Measurements from ENCODE around the gene CFAP54. TPM values are rescaled to one million over a fixed set of nuclear protein-coding genes. Genes with fewer than 3 reads are reported as not detected.

The CFAP54 gene
- polyA plus RNA-seq, 1 donor: 0.46 TPM

DNA sequence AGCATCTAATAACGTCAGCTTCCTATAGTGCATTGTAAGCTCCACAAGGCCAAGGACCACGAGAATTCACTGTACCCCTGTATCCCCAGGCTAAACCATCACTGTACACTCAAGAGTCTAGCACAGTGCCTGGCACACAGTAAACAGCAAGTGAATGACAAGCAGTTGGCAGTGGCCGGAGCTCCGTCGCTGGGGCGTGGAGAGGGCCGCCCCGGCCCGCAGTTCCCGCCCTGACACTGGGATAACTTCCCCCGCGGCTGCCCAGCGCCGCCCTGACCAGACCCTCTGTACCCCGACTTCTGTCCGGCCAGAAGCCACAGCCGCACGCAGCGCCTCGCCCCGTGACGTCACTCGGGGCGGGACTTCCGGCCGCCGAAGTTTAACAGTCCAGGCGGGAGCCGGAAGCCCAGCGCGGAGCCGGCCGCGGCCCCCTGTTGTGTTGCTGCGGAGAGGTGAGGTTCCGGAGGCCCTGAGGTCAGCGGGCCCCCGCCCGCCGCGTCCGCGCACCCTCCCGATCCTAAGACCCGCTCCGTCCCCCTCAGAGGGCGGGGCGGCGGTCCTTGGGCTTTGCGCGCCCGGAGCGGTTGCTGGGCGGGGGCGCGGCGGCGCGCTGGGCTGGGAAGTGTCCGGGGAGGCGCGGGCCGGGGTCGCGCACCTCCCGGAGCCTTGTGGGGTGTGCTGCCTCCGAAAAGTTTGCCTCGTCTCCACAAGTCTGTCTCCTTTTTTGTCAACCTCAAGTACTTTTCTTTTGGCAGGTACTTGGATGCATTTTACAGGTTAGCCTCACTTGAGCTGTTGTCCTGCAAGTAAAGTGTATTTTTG is 417.7 kb downstream of the CFAP54 start, which contains the start of gene NEDD1:
TSS of gene NEDD1 (plus strand) at position 409 of the 822 bp plus-strand sequence. CDS start 2,503 bp downstream, outside the sequence.
- WGBS (ENCODE audit: insufficient coverage, low lambda C conversion rate): 0% methylated on average over 1 of the region's 68 CpGs
- H3K4me3 ChIP-seq (ENCODE audit: low read length): peak within 1 kb of the TSS; percentile 97
- peaks cover 3% of the 10 kb centered on the region for H3K4me1 ChIP-seq (ENCODE audit: control insufficient read depth, insufficient read depth, low read length)
- peak; percentile 80 to 92 for DNase-seq
- H3K27me3 ChIP-seq (ENCODE audit: control insufficient read depth, insufficient read depth, low read length): no peaks in the 10 kb centered on the region
- no peaks in the 10 kb centered on the region for H3K36me3 ChIP-seq (ENCODE audit: control insufficient read depth, insufficient read depth, low read length)
- peak within 1 kb of the TSS; percentile 90 for H3K27ac ChIP-seq (ENCODE audit: low read length)
- H3K9me3 ChIP-seq (ENCODE audit: control insufficient read depth, low read depth, low read length): no peaks in the 10 kb centered on the region

DNA sequence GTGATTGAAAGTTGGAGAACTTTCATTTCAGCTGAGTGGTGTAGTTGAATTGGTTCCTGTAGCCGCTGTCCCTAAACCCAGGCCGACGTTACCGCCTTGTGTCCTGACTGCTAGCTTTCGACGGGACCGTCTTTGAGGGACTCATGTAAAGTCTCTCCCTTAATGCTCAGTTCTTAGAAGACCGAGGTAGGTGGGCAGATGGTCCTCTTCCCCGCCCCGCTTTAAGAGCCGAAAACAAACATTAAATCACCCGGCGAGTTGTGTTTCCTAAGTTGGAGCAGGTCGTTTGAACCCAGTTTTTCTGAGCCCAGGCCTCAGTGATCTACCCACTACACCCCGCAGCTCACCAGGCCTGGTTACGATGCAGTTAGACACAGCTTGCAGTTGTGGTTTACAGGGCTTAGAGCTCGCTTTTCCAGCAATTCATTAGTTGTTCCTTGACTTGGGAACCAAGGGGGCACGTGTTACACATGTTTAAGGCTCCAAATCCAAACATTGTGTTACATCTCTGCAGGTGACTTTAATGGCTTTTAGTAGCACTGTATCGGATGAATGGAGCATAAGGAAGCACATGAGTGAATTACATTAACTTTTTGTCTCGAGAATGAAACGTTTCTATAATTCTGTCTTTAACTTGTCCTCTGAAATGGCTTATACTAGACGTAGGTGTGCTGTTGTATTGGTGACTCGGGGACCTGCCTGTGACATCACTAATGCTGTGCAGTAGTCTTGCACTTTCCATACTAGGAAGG is 418.5 kb downstream of the CFAP54 start:
- Histone ChIP-seq H3K4me1 (ENCODE audit: control insufficient read depth, insufficient read depth, low read length) (peaks cover 3% of the 10 kb centered on the region), H3K27me3 (ENCODE audit: control insufficient read depth, insufficient read depth, low read length) (no peaks in the 10 kb centered on the region), H3K9me3 (ENCODE audit: control insufficient read depth, low read depth, low read length) (no peaks in the 10 kb centered on the region), H3K27ac (ENCODE audit: low read length) (peak overlapping the region; percentile 90), H3K4me3 (ENCODE audit: low read length) (peak overlapping the region; percentile 97), H3K36me3 (ENCODE audit: control insufficient read depth, insufficient read depth, low read length) (no peaks in the 10 kb centered on the region)
- no CpG with 5 or more reads among the region's 23 CpGs for WGBS (ENCODE audit: insufficient coverage, low lambda C conversion rate)
- peak; percentile 9 to 65 for DNase-seq

DNA sequence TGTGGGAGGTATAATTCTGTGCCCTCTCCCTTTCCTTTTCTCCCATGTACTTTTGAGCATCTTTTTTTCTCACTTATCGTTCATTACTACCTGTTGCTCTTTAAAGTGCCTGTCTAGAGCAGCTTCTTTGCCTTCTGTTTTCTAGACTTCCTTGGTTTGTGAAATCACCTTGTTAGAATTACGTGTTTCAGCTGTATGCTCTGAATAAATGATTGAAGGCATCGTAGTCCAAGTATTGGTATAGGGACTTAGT is 419.0 kb downstream of the CFAP54 start:
- Histone ChIP-seq H3K27me3 (ENCODE audit: control insufficient read depth, insufficient read depth, low read length) (no peaks in the 10 kb centered on the region), H3K36me3 (ENCODE audit: control insufficient read depth, insufficient read depth, low read length) (no peaks in the 10 kb centered on the region), H3K27ac (ENCODE audit: low read length) (no peak overlapping the region), H3K4me3 (ENCODE audit: low read length) (peak overlapping the region; percentile 97), H3K4me1 (ENCODE audit: control insufficient read depth, insufficient read depth, low read length) (peaks cover 3% of the 10 kb centered on the region), H3K9me3 (ENCODE audit: control insufficient read depth, low read depth, low read length) (no peaks in the 10 kb centered on the region)
- no peak for DNase-seq
- WGBS (ENCODE audit: insufficient coverage, low lambda C conversion rate): 33% methylated on average over 1 of the region's 3 CpGs

DNA sequence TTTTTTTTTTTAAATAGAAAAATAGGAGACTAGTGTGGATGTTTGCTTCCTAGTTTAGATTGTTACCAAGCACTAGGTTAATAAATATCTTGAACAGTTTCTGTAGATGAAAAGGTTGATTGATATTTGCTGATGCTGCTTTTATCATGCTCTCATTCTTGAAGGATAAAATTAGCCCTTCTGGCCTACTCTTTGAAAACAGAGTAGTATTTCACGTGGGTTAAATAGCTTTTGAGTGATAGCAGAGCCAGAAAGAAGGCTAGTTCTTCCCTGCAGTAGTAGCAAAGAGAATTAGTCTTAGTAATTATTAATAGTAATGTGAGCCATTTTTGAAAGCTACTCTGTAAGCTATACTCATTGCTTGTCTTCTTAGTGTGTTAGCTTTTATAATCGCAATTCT is 422.9 kb downstream of the CFAP54 start:
- 33% methylated on average over 1 of the region's 2 CpGs for WGBS (ENCODE audit: insufficient coverage, low lambda C conversion rate)
- Histone ChIP-seq H3K4me3 (ENCODE audit: low read length) (no peak overlapping the region), H3K27me3 (ENCODE audit: control insufficient read depth, insufficient read depth, low read length) (no peaks in the 10 kb centered on the region), H3K36me3 (ENCODE audit: control insufficient read depth, insufficient read depth, low read length) (no peaks in the 10 kb centered on the region), H3K9me3 (ENCODE audit: control insufficient read depth, low read depth, low read length) (no peaks in the 10 kb centered on the region), H3K4me1 (ENCODE audit: control insufficient read depth, insufficient read depth, low read length) (peaks cover 3% of the 10 kb centered on the region), H3K27ac (ENCODE audit: low read length) (no peak overlapping the region)
- no peak for DNase-seq

DNA sequence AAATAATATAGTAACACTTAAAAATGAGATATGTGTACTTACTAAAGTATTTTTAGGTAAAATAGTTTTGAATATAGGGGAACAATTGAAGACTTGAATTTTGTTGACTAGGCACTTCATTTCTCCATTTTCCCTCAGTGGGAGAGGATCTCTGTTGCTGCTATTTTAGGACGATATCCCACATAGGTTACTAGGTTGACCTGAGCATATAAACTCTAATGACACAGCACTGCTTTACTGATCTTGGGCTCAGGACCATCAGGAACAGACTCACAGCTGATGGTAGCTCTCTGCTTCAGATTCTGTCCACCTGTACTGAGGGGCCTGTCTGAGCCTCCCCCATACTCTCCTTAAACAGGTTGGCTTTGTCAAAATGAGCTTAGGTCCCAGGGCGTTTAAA is 423.6 kb downstream of the CFAP54 start:
- Histone ChIP-seq H3K27ac (ENCODE audit: low read length) (no peak overlapping the region), H3K36me3 (ENCODE audit: control insufficient read depth, insufficient read depth, low read length) (no peaks in the 10 kb centered on the region), H3K4me3 (ENCODE audit: low read length) (no peak overlapping the region), H3K27me3 (ENCODE audit: control insufficient read depth, insufficient read depth, low read length) (no peaks in the 10 kb centered on the region), H3K4me1 (ENCODE audit: control insufficient read depth, insufficient read depth, low read length) (peaks cover 3% of the 10 kb centered on the region), H3K9me3 (ENCODE audit: control insufficient read depth, low read depth, low read length) (no peaks in the 10 kb centered on the region)
- no peak for DNase-seq
- WGBS (ENCODE audit: insufficient coverage, low lambda C conversion rate): 100% methylated on average over 1 of the region's 2 CpGs

DNA sequence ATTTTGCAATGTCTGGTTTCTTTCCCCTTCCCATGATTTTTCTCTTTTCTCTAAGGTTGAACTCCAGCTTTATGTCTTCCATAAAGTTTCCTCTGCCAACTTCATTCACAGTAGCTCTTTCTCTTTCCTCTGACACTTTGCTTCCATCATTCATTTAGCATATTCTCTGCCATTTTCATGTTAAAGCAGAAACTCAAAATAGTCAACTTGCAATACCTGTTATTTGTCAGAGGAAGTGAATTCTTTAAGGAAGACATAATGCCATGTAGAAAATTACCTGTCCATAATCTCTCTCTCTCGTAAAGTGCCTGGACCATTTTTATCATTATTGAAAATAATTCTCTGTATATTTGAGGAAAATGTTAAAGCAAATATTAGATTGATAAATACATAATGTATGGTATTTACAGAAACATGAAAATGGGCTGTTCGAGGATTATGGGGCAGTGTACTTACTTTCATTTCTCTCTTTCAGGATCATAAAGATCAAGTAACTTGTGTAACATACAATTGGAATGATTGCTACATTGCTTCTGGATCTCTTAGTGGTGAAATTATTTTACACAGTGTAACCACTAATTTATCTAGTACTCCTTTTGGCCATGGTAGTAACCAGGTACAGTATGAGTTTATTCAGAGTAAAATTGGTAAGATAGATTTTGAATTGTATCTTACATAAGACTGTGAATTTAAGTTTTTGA is 430.3 kb downstream of the CFAP54 start:
- peaks cover 4% of the 10 kb centered on the region for H3K36me3 ChIP-seq (ENCODE audit: control insufficient read depth, insufficient read depth, low read length)
- no peak for DNase-seq
- no peaks in the 10 kb centered on the region for H3K4me1 ChIP-seq (ENCODE audit: control insufficient read depth, insufficient read depth, low read length)
- no peaks in the 10 kb centered on the region for H3K27me3 ChIP-seq (ENCODE audit: control insufficient read depth, insufficient read depth, low read length)
- H3K9me3 ChIP-seq (ENCODE audit: control insufficient read depth, low read depth, low read length): peaks cover 5% of the 10 kb centered on the region
- H3K27ac ChIP-seq (ENCODE audit: low read length): no peak overlapping the region
- 61% methylated on average over 2 of the region's 2 CpGs for WGBS (ENCODE audit: insufficient coverage, low lambda C conversion rate)
- H3K4me3 ChIP-seq (ENCODE audit: low read length): no peak overlapping the region

Other genes with a start within 250 kb of the CFAP54 start
- 35.2 TPM for gene CDK17, start 89.1 kb upstream of the CFAP54 start, polyA plus RNA-seq

Measured in large intestine (tissue), 3 donors.